K562 (cell line): Measurements from ENCODE around the gene GLTPD2. TPM values are rescaled to one million over a fixed set of nuclear protein-coding genes. Genes with fewer than 3 reads are reported as not detected.

Experiments
- ARNT ChIP-seq, 2 experiments: fragments of 450-650 bp; IDR thresholded peaks; 2 replicates each; pipeline ENCODE4 v1.6.1; 2016; ENCODE audit warnings: mild to moderate bottlenecking in 1 of 2
- BACH1 ChIP-seq: fragments of 200-800 bp; sonication (Bioruptor generic); IDR thresholded peaks from 2 replicates; pipeline ENCODE4 v1.6.1; 2016; ENCODE audit warnings: missing genetic modification characterization, missing compliant biosample characterization
- CBX2 ChIP-seq: fragments of 200-600 bp; sonication (generic); IDR thresholded peaks from one replicate; pipeline ENCODE4 v1.6.1; 2012; ENCODE audit warnings: mild to moderate bottlenecking, low read length, inconsistent platforms; ENCODE audit not compliant: insufficient read depth, poor library complexity, severe bottlenecking
- CBX8 ChIP-seq: fragments of 200-600 bp; sonication (generic); IDR thresholded peaks from 2 replicates; pipeline ENCODE4 v1.6.1; 2012; ENCODE audit warnings: borderline replicate concordance, mixed run types, low read depth, mild to moderate bottlenecking, moderate library complexity, mixed read lengths, low read length, control low read depth, inconsistent platforms; ENCODE audit not compliant: poor library complexity, severe bottlenecking; ENCODE audit errors: extremely low read depth
- JUN ChIP-seq, 2 experiments: sonication (generic) in 1 of 2; formaldehyde crosslinking in 1 of 2; IDR thresholded peaks; 2 replicates each; pipeline versions ENCODE4 v1.6.1 to v1.8.0; 2012 to 2022; ENCODE audit warnings: borderline replicate concordance in 2 of 2, mild to moderate bottlenecking in 2 of 2, improper control_type of control experiment in 1 of 2, low read depth in 1 of 2, low read length in 1 of 2, missing genetic modification reagents in 1 of 2
- MAFF ChIP-seq: IDR thresholded peaks from 2 replicates; pipeline ENCODE4 v1.6.1; 2012; ENCODE audit warnings: low read length, improper control_type of control experiment
- NCOR1 ChIP-seq: fragments of 450-650 bp; IDR thresholded peaks from 2 replicates; pipeline ENCODE4 v1.6.1; 2016; ENCODE audit warnings: mild to moderate bottlenecking, moderate library complexity
- NFATC3 ChIP-seq: fragments of 450-650 bp; IDR thresholded peaks from 2 replicates; pipeline ENCODE4 v1.6.1; 2017; ENCODE audit warnings: mild to moderate bottlenecking
- ZBED1 ChIP-seq: IDR thresholded peaks from 2 replicates; pipeline ENCODE4 v1.6.1; 2014
- ZNF408 ChIP-seq: fragments of 250-450 bp; sonication (Bioruptor Pico); IDR thresholded peaks from 2 replicates; pipeline ENCODE4 v1.4.0; 2020; ENCODE audit warnings: low read depth, mild to moderate bottlenecking, moderate library complexity
- polyA plus RNA-seq, 8 experiments: library from polyadenylated mRNA; depleted of rRNA in 4 of 8; stranded (reverse) in 5 of 8; unstranded in 3 of 8; fragments of >200 nt; fragmentation: Nextera tagmentation in 2 of 8; fragmentation: Illumina TruSeq in 1 of 8; extraction: Ambion mirVana in 2 of 8; extraction: Trizol in 1 of 8; gene quantifications; 2 replicates each; pipeline versions ENCODE4 v1.2.1 to v1.2.3, GENCODE V29; 2011 to 2014; ENCODE audit warnings: inconsistent platforms in 1 of 8, missing spikeins in 1 of 8
- total RNA-seq, 7 experiments: library from RNA; depleted of rRNA in 6 of 7; stranded (reverse); fragments of >200 nt in 6 of 7; fragmentation: Illumina TruSeq in 2 of 7; extraction: Trizol in 2 of 7; gene quantifications; 2 replicates each; pipeline versions ENCODE4 v1.2.1 to v1.2.3, GENCODE V29; 2011 to 2021; ENCODE audit warnings: low replicate concordance in 1 of 7
- TF ChIP-seq, protein P1 (sequence below): sonication (generic); formaldehyde crosslinking; IDR thresholded peaks from 2 replicates; pipeline ENCODE4 v1.9.0; 2022; ENCODE audit warnings: mild to moderate bottlenecking, missing genetic modification reagents
- TF ChIP-seq, protein P2 (sequence below): fragments of 450-650 bp; IDR thresholded peaks from 2 replicates; pipeline ENCODE4 v1.6.1; 2018; ENCODE audit warnings: mild to moderate bottlenecking, low read depth; ENCODE audit not compliant: partially characterized antibody
- TF ChIP-seq, protein P3 (sequence below): sonication (generic); formaldehyde crosslinking; IDR thresholded peaks from 2 replicates; pipeline ENCODE4 v1.8.1; 2023; ENCODE audit warnings: mild to moderate bottlenecking, missing genetic modification reagents
- TF ChIP-seq, protein P4 (sequence below): fragments of 450-650 bp; formaldehyde crosslinking; IDR thresholded peaks from 2 replicates; pipeline ENCODE4 v1.4.0; 2022; ENCODE audit warnings: missing genetic modification characterization
- TF ChIP-seq, protein P5 (sequence below), 2 experiments: fragments of 450-650 bp; formaldehyde crosslinking in 1 of 2; IDR thresholded peaks; 2 replicates each; pipeline versions ENCODE4 v1.4.0 to v1.6.1; 2014 to 2020; ENCODE audit warnings: mild to moderate bottlenecking in 2 of 2, borderline replicate concordance in 1 of 2, low read depth in 1 of 2

The GLTPD2 gene
- total and polyA plus RNA-seq, 9 of the 15 experiments (the other 6 are each of a cell fraction or from before 2014, with no cell fraction given), result not detected

DNA sequence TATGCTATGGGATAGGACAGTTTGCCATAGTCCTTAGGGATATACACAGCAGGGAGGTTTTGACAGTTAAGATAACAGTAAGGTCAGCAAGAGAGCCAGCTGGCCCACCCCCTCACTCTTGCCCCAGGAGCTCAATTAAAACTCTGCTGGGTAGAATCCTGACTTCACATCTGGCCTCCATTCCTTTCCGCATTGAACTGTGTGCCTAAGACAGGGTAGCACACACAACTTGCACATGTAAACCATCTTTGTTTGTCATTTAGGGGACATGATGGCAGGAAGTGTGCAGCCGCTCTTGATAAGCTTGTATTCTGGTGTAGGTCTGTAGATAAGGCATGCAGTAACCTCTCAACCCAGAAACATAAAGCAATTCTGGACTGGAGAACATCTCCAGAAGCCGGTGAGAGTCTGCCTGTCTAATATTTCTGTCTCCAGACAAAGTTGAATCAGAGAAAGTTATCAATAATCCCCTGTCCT, 49.6 kb downstream of the GLTPD2 start (continued):
- TF ChIP-seq, protein P1, sequence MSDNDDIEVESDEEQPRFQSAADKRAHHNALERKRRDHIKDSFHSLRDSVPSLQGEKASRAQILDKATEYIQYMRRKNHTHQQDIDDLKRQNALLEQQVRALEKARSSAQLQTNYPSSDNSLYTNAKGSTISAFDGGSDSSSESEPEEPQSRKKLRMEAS, result no peak
- TF ChIP-seq JUN (IDR thresholded peaks at IDR 0.05; ENCODE audit: borderline replicate concordance, low read depth, low read length) (no peak), JUN (CRISPR knock-in tag; IDR thresholded peaks at IDR 0.05; ENCODE audit: borderline replicate concordance) (no peak), NCOR1 (peak; percentile 72), CBX8 (no peak), MAFF (no peak), ZNF408 (CRISPR knock-in tag) (no peak), CBX2 (no peak), BACH1 (no peak), ZBED1 (no peak), NFATC3 (no peak), ARNT (IDR thresholded peaks at IDR 0.05) (peak in 1 of 2 experiments; percentile 90; a peak in 1 of 4 replicates)
- TF ChIP-seq, protein P2, sequence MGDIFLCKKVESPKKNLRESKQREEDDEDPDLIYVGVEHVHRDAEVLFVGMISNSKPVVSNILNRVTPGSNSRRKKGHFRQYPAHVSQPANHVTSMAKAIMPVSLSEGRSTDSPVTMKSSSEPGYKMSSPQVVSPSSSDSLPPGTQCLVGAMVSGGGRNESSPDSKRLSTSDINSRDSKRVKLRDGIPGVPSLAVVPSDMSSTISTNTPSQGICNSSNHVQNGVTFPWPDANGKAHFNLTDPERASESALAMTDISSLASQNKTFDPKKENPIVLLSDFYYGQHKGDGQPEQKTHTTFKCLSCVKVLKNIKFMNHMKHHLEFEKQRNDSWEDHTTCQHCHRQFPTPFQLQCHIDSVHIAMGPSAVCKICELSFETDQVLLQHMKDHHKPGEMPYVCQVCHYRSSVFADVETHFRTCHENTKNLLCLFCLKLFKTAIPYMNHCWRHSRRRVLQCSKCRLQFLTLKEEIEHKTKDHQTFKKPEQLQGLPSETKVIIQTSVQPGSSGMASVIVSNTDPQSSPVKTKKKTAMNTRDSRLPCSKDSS, result no peak
- TF ChIP-seq, protein P3, sequence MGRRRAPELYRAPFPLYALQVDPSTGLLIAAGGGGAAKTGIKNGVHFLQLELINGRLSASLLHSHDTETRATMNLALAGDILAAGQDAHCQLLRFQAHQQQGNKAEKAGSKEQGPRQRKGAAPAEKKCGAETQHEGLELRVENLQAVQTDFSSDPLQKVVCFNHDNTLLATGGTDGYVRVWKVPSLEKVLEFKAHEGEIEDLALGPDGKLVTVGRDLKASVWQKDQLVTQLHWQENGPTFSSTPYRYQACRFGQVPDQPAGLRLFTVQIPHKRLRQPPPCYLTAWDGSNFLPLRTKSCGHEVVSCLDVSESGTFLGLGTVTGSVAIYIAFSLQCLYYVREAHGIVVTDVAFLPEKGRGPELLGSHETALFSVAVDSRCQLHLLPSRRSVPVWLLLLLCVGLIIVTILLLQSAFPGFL, result no peak
- TF ChIP-seq, protein P4, sequence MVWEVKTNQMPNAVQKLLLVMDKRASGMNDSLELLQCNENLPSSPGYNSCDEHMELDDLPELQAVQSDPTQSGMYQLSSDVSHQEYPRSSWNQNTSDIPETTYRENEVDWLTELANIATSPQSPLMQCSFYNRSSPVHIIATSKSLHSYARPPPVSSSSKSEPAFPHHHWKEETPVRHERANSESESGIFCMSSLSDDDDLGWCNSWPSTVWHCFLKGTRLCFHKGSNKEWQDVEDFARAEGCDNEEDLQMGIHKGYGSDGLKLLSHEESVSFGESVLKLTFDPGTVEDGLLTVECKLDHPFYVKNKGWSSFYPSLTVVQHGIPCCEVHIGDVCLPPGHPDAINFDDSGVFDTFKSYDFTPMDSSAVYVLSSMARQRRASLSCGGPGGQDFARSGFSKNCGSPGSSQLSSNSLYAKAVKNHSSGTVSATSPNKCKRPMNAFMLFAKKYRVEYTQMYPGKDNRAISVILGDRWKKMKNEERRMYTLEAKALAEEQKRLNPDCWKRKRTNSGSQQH (CRISPR knock-in tag), result no peak
- TF ChIP-seq, protein P5, sequence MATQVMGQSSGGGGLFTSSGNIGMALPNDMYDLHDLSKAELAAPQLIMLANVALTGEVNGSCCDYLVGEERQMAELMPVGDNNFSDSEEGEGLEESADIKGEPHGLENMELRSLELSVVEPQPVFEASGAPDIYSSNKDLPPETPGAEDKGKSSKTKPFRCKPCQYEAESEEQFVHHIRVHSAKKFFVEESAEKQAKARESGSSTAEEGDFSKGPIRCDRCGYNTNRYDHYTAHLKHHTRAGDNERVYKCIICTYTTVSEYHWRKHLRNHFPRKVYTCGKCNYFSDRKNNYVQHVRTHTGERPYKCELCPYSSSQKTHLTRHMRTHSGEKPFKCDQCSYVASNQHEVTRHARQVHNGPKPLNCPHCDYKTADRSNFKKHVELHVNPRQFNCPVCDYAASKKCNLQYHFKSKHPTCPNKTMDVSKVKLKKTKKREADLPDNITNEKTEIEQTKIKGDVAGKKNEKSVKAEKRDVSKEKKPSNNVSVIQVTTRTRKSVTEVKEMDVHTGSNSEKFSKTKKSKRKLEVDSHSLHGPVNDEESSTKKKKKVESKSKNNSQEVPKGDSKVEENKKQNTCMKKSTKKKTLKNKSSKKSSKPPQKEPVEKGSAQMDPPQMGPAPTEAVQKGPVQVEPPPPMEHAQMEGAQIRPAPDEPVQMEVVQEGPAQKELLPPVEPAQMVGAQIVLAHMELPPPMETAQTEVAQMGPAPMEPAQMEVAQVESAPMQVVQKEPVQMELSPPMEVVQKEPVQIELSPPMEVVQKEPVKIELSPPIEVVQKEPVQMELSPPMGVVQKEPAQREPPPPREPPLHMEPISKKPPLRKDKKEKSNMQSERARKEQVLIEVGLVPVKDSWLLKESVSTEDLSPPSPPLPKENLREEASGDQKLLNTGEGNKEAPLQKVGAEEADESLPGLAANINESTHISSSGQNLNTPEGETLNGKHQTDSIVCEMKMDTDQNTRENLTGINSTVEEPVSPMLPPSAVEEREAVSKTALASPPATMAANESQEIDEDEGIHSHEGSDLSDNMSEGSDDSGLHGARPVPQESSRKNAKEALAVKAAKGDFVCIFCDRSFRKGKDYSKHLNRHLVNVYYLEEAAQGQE (IDR thresholded peaks at IDR 0.05; ENCODE audit: borderline replicate concordance), result no peak
- TF ChIP-seq, protein P5 (CRISPR knock-in tag; IDR thresholded peaks at IDR 0.05; ENCODE audit: low read depth), result no peak
